Measurements from ENCODE around the gene LARGE2.

GRCh38 chr11:45899448-45900174 is 22.8 kb upstream of the LARGE2 start:
- TF ChIP-seq CTCF (IDR thresholded peaks at IDR 0.05 in 8 of 11, conservative IDR thresholded peaks at IDR 0.05 in 3 of 11): no peak
- no peak for TF ChIP-seq POLR2A (IDR thresholded peaks at IDR 0.05)
